HepG2 (cell line): ENCODE results near the gene TSACC. TPM values are rescaled to one million over a fixed set of nuclear protein-coding genes. Genes with fewer than 3 reads are reported as not detected.

Experiments used
- ATAC-seq: fragments of 200-7000 bp; cut with Tn5 transposase; 3 replicates; pipeline ENCODE4 v1.9.1; 2020; ENCODE audit warnings: mild to moderate bottlenecking, moderate library complexity
- BruUV-seq: library from RNA; stranded (reverse); fragments of 400-500 nt; replicated peaks from 2 replicates; lab custom pipeline; 2021; lab: Mats Ljungman, UMichigan
- CTCF ChIA-PET: fragments of 300-600 bp; formaldehyde crosslinking; extraction: SDS; loops from one replicate; lab custom pipeline; 2021; ENCODE audit warnings: low total read pairs, inconsistent platforms, low intra/inter-chr PET ratio; lab: Yijun Ruan, JAX
- POLR2A ChIA-PET: fragments of 350-600 bp; sonication (Branson Sonifier 250); formaldehyde crosslinking; loops from one replicate; lab custom pipeline; 2020; ENCODE audit warnings: antibody characterized with exemption, inconsistent platforms; lab: Yijun Ruan, JAX
- DNase-seq: peaks from one replicate; pipeline ENCODE4 v3.0.0-alpha.2; 2015; ENCODE audit warnings: low spot score
- FAIRE-seq: peaks from 3 replicates; lab custom pipeline; 2011; peaks lifted over from hg19 to GRCh38; lab: Jason Lieb, UNC
- H2AFZ ChIP-seq: one replicate; pipeline ENCODE4 v1.6.1; 2011; ENCODE audit warnings: low read length, inconsistent platforms
- H3K27ac ChIP-seq: fragments of 300-600 bp; 3 replicates; pipeline ENCODE4 v1.8.0; 2011; ENCODE audit warnings: mixed run types, mild to moderate bottlenecking, mixed read lengths, low read length, inconsistent platforms; ENCODE audit not compliant: insufficient read depth; ENCODE audit errors: extremely low read length
- H3K27me3 ChIP-seq, 2 experiments: fragments of 200-600 bp in 1 of 2; 2 replicates in 1 of 2; 3 replicates in 1 of 2; pipeline versions ENCODE4 v1.6.0 to v1.8.0; 2011; ENCODE audit warnings: low read length in 2 of 2, mild to moderate bottlenecking in 2 of 2, moderate library complexity in 2 of 2, inconsistent platforms in 1 of 2; ENCODE audit not compliant: insufficient read depth in 2 of 2, control insufficient read depth in 1 of 2
- H3K36me3 ChIP-seq, 2 experiments: fragments of 200-600 bp in 1 of 2; replicated peaks in 1 of 2; 2 replicates in 1 of 2; 3 replicates in 1 of 2; pipeline versions ENCODE4 v1.5.1 to v1.8.0; 2011; ENCODE audit warnings: low read length in 2 of 2, inconsistent platforms in 1 of 2; ENCODE audit not compliant: insufficient read depth in 2 of 2, control insufficient read depth in 1 of 2
- H3K4me1 ChIP-seq: 2 replicates; pipeline ENCODE4 v1.5.1; 2012; ENCODE audit warnings: low read length, inconsistent platforms; ENCODE audit not compliant: insufficient read depth
- H3K4me2 ChIP-seq: 2 replicates; pipeline ENCODE4 v1.6.0; 2011; ENCODE audit warnings: low read depth, low read length, inconsistent platforms
- H3K4me3 ChIP-seq, 3 experiments: fragments of 200-600 bp in 1 of 3; sonication (generic), shearing (Covaris generic) in 1 of 3; replicated peaks in 1 of 3; 2 replicates each; pipeline ENCODE4 v1.5.1; 2011 to 2016; ENCODE audit warnings: low read length in 3 of 3, inconsistent platforms in 2 of 3, low read depth in 2 of 3, mild to moderate bottlenecking in 2 of 3, control low read depth in 1 of 3, mixed read lengths in 1 of 3; ENCODE audit not compliant: insufficient read depth in 1 of 3
- H3K79me2 ChIP-seq: one replicate; pipeline ENCODE4 v1.6.1; 2011; ENCODE audit warnings: low read length, inconsistent platforms; ENCODE audit not compliant: insufficient read depth
- H3K9ac ChIP-seq: 2 replicates; pipeline ENCODE4 v1.6.0; 2011; ENCODE audit warnings: mild to moderate bottlenecking, low read depth, low read length, inconsistent platforms; ENCODE audit not compliant: insufficient read depth
- H3K9me3 ChIP-seq: 2 replicates; pipeline ENCODE4 v1.5.1; 2012; ENCODE audit warnings: mild to moderate bottlenecking, low read length
- H4K20me1 ChIP-seq: 2 replicates; pipeline ENCODE4 v1.6.0; 2011; ENCODE audit warnings: inconsistent platforms, mild to moderate bottlenecking, low read length, moderate library complexity; ENCODE audit not compliant: insufficient read depth
- AGO2 ChIP-seq: fragments of 200-400 bp; formaldehyde crosslinking; optimal IDR thresholded peaks from 2 replicates; pipeline ENCODE3; 2017; ENCODE audit warnings: mild to moderate bottlenecking, low read depth, low read length, moderate library complexity
- CHCHD3 ChIP-seq: sonication (generic); formaldehyde crosslinking; IDR thresholded peaks from 2 replicates; pipeline ENCODE4 v1.8.0; 2022; ENCODE audit warnings: mild to moderate bottlenecking, missing genetic modification reagents, moderate library complexity
- HNRNPL ChIP-seq: fragments of 200-400 bp; formaldehyde crosslinking; IDR thresholded peaks from 2 replicates; pipeline ENCODE4 v1.6.1; 2017; ENCODE audit warnings: mild to moderate bottlenecking, low read depth, low read length
- HNRNPLL ChIP-seq: fragments of 200-400 bp; formaldehyde crosslinking; IDR thresholded peaks from 2 replicates; pipeline ENCODE4 v1.6.1; 2017; ENCODE audit warnings: mild to moderate bottlenecking, low read depth, low read length; ENCODE audit not compliant: poor library complexity, severe bottlenecking
- POLR2A ChIP-seq, 2 experiments: IDR thresholded peaks; 2 replicates each; pipeline ENCODE4 v1.6.1; 2011; ENCODE audit warnings: low read depth in 2 of 2, low read length in 2 of 2, mild to moderate bottlenecking in 1 of 2, moderate library complexity in 1 of 2; ENCODE audit not compliant: insufficient read depth in 1 of 2
- RBFOX2 ChIP-seq: fragments of 200-400 bp; formaldehyde crosslinking; IDR thresholded peaks from 2 replicates; pipeline ENCODE4 v1.6.1; 2017; ENCODE audit warnings: low read depth, mild to moderate bottlenecking, low read length
- RBM22 ChIP-seq: fragments of 200-400 bp; formaldehyde crosslinking; optimal IDR thresholded peaks from 2 replicates; pipeline ENCODE3; 2017; ENCODE audit warnings: mild to moderate bottlenecking, low read length, moderate library complexity
- ZNF224 ChIP-seq: sonication (generic); formaldehyde crosslinking; IDR thresholded peaks from 2 replicates; pipeline ENCODE4 v1.5.0; 2020; ENCODE audit warnings: mild to moderate bottlenecking, missing genetic modification reagents
- ZNF512B ChIP-seq: sonication (generic); formaldehyde crosslinking; IDR thresholded peaks from 2 replicates; pipeline ENCODE4 v1.5.1; 2020; ENCODE audit warnings: missing genetic modification reagents, mild to moderate bottlenecking, borderline replicate concordance
- ZNF761 ChIP-seq: sonication (generic); formaldehyde crosslinking; conservative IDR thresholded peaks from 2 replicates; pipeline ENCODE4 v1.4.0; 2020; ENCODE audit warnings: mild to moderate bottlenecking, missing genetic modification reagents
- WGBS: methylation state at CpG from one replicate; pipeline ENCODE4 v1.1.6; 2017; ENCODE audit warnings: low lambda C conversion rate; 5-methylcytosine and 5-hydroxymethylcytosine counted together
- in situ Hi-C: cut with HindIII; loops from 2 replicates; pipeline ENCODE4 v1.10.0; 2017; ENCODE audit warnings: low pct_unique_long_range_greater_than_20kb; ENCODE audit not compliant: extremely low pct_ligation_motif_present
- intact Hi-C: fragments of 100-400 bp; cut with micrococcal nuclease; formaldehyde crosslinking; loops from one replicate; pipeline ENCODE4 v1.10.0; 2022; ENCODE audit not compliant: unreplicated experiment
- polyA plus RNA-seq, 8 experiments: library from polyadenylated mRNA; depleted of rRNA in 3 of 8; stranded (reverse) in 7 of 8; unstranded in 1 of 8; fragments of >200 nt; fragmentation: Illumina TruSeq in 4 of 8; extraction: Trizol in 4 of 8; gene quantifications; 2 replicates each; pipeline versions ENCODE4 v1.2.1 to v1.2.3, GENCODE V29; 2011 to 2016; ENCODE audit warnings: low read depth in 4 of 8, missing spikeins in 1 of 8, mixed read lengths in 1 of 8; ENCODE audit not compliant: insufficient read depth in 1 of 8
- total RNA-seq, 5 experiments: library from RNA; depleted of rRNA; stranded (reverse); fragments of >200 nt; fragmentation: Illumina TruSeq; extraction: Trizol; gene quantifications; 2 replicates each; pipeline ENCODE4 v1.2.3, GENCODE V29; 2016; ENCODE audit warnings: low read depth in 1 of 5
- TF ChIP-seq, protein P1 (sequence below): IDR thresholded peaks from 2 replicates; pipeline ENCODE4 v1.6.1; 2012; ENCODE audit warnings: inconsistent platforms
- TF ChIP-seq, protein P2 (sequence below): sonication (generic); formaldehyde crosslinking; IDR thresholded peaks from 2 replicates; pipeline ENCODE4 v1.5.0; 2020; ENCODE audit warnings: mild to moderate bottlenecking, low read depth, missing genetic modification reagents, borderline replicate concordance

The TSACC gene
- total and polyA plus RNA-seq, 2 of the 13 experiments (the other 11 are each of a cell fraction or from before 2014, with no cell fraction given) = 1.5 to 2.6 TPM

DNA sequence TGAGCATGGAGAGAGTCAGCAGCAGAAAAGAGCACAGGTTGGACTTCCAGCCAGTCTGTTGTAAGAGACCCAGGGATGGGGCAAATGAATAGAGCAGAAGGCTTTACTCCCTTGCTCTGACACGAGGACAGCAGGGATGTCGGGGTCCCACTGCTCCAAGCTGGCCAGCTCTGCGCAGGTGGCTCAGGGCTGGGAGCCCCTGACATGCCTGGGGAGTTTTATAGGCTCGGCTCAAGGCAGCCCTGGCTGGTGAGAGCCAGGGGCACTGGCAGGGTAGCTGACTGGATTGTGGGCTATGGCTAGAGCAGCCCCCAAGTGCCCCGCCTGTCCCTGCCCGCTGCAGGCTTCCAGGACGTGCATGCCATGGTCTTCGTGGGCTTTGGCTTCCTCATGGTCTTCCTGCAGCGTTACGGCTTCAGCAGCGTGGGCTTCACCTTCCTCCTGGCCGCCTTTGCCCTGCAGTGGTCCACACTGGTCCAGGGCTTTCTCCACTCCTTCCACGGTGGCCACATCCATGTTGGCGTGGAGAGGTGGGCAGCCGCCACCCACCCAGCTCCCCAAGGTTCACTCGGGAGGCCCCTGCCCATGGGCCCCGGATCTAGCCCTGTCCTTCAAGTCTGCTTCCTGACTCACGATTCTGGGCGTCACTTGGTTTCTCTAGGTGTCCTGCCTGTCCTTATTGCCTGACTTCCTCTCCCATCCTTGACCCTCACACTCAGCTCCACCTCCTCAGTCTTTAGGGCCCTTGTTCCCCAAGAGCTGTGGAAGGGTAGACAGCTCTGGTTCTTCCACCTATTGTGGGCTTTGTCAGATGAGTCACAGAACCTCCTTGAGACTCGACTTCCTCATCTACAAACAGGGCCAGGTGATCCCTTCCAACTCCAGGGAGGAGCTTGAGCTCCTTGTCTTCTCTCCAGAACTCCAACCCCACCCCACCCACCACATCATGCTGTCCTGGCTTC lies 38.9 kb downstream of the TSACC start:
- H3K4me3 ChIP-seq = no peak overlapping the region
- peaks cover 23% of the 10 kb centered on the region for H3K79me2 ChIP-seq
- ChIA-PET CTCF (no interaction called here), POLR2A (interaction anchor here (2.0 to 12.6 kb wide), 4 partner anchors 7 to 11 kb away, joined by 7 to 189 read pairs (median 11); partner anchors contain the start of gene RHBG)
- DNase-seq (no peak), FAIRE-seq (no peak), ATAC-seq (no peak)
- 96% methylated on average over 20 of the region's 20 CpGs for WGBS
- peak overlapping the region; percentile 44 for H3K27ac ChIP-seq
- H3K27me3 ChIP-seq = no peaks in the 10 kb centered on the region
- no peak overlapping the region for H3K9ac ChIP-seq
- peaks cover 27 to 52% of the 10 kb centered on the region in 2 experiments for H3K36me3 ChIP-seq
- H3K4me2 ChIP-seq = no peak overlapping the region
- no peak overlapping the region for H2AFZ ChIP-seq
- H3K4me1 ChIP-seq = peaks cover 75% of the 10 kb centered on the region
- TF ChIP-seq RBFOX2 (peak; percentile 80), HNRNPLL (peak; percentile 16), POLR2A (IDR thresholded peaks at IDR 0.05; ENCODE audit: insufficient read depth in 1 of 2, low read depth in 2 of 2, low read length in 2 of 2) (peak in 1 of 2 experiments; percentile 47; a peak in 2 of 4 replicates), HNRNPL (peak; percentile 49; the same call in 1 of the 2 replicates), ZNF761 (no peak), AGO2 (peak; percentile 93), ZNF224 (CRISPR knock-in tag) (no peak), RBM22 (peak; percentile 49), ZNF512B (CRISPR knock-in tag) (no peak), CHCHD3 (CRISPR knock-in tag) (no peak)
- TF ChIP-seq, protein P1, sequence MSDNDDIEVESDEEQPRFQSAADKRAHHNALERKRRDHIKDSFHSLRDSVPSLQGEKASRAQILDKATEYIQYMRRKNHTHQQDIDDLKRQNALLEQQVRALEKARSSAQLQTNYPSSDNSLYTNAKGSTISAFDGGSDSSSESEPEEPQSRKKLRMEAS = no peak
- TF ChIP-seq, protein P2, sequence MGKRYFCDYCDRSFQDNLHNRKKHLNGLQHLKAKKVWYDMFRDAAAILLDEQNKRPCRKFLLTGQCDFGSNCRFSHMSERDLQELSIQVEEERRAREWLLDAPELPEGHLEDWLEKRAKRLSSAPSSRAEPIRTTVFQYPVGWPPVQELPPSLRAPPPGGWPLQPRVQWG (CRISPR knock-in tag) = no peak
- intact Hi-C loops (no loop called here), in situ Hi-C loops (no loop called here)
- peaks cover 7% of the 10 kb centered on the region for H4K20me1 ChIP-seq
- BruUV-seq = no TSS peak
- no peaks in the 10 kb centered on the region for H3K9me3 ChIP-seq
